HG02678 (cell line): ENCODE data around the gene ANTXR1.

Source experiments
- ATAC-seq: cut with Tn5 transposase; IDR thresholded peaks from one replicate; pipeline ENCODE4 v1.9.1; 2021; ENCODE audit warnings: mild to moderate bottlenecking, moderate library complexity; ENCODE audit not compliant: unreplicated experiment

The ANTXR1 gene

DNA sequence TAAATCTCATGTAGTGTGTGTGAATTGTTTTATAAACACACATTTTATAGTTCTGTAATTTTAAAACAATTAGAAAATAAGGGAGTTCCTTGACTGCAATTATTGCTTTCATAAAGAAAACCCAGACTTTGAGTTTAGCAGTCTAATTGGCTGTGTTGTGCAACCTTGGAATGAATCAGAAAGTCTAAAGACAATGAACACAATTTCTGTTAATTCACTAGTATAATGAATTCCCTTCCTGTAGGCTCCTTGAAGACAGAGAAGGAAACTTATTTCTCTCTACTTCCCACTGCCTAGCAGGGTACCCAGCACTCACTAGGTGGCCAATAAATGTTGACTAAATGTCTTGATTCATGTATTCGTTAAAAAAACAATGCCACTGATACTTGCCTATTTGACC is 79.9 kb downstream of the ANTXR1 start:
- no peak for ATAC-seq

DNA sequence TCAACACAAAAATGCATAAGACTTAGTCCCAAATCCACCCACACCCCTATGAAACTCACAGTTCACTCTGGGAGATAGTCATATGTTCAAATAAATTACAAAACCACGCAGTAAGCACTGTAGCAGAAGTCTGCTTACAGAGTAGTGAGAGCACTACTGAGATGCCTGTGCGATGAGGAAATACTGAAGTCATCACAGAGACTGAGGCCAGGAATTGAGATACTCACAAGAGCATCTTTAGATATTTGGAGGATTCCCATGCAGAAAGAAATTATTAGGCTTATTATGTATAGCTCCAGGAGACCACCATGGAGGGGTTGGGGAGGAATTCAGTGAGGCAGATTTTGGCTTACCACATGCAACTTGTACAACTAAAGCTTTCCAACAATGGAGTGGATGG is 82.3 kb downstream of the ANTXR1 start:
- ATAC-seq = no peak

DNA sequence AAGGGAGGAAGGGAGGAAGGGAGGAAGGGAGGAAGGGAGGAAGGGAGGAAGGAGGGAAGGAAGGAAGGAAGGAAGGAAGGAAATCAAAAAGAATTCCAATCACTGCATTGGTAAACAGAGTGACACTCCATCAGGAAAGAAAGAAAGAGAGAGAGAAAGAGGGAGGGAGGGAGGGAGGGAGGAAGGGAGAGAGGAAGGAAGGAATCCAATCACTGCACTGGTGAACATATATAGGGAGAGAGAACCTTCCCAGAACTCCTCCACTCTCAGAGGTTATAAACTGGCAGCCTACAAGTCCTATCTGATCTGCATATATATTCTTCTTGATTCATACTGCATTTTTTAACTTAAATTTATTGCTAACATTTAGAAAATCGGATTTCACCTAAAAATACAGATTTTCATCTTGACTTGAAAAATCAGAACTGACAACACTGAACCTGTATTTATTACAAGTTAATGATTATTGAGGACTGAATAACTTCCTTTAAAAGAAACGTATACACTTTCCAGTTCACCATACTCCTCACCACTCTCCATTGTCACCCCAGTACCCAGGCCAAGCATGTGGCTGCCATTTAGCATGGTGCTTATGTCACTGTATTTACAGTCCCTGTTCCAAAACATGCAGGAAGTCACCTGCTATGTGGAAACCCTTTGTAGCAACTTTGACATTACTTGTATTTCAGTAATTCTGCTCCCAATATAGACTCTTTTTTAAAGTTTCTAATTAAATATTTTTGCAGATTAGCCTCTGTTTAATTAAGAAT is 83.5 kb downstream of the ANTXR1 start:
- no peak for ATAC-seq

DNA sequence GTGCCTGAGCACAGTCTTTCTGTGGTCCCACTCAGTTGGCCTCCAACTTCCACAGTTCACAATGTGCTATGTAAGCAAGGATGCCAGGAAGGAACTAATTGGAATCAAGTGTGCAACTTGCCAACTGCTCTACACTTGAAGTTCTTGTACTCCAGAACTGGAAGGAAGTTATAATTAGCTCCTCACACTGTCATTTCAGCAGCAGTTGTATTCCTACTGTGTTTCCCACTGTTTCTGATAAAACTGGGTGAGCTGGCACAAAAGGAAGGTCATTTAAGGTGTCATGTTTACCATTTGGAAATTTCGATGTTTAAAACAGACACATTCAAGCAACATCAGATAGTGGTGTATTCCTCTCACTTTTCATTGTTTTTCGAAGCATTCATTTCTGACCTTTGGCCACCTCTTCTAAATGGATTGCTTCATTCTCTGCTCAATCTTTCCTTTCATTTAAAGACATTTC is 84.2 kb downstream of the ANTXR1 start:
- no peak for ATAC-seq

DNA sequence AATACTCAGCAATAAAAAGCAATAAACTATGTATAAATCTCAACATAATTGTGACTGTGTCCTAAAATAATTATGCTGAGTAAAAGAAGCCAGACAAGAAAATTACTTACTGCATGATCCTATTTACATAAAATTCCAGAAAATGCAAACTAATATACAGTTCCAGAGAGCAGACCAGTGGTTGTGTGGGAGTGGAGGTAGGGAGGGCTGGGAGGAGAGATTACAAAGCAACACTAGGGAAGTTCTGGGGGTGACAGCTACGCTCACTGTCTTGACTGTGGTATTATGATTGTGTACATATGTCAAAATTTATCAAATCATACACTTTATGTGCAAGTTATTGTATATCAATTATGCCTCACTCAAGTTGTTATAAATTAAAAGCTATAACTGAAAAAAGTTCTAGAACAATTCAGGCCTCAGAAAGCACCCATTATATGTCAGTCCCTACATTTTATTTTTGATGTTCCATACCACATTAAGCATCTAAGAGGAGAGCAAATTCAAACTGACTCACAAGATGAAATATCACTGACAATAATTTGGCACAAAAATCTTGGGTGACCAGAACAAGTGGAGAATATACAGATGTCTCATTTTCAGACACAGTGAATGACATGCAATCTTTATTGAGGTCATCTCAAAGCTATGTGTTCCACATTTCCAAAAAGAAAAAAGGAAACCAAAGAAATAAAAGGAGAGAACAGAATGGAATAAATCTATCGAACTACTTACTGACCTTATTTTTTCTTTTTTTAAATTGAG is 85.1 kb downstream of the ANTXR1 start:
- no peak for ATAC-seq

DNA sequence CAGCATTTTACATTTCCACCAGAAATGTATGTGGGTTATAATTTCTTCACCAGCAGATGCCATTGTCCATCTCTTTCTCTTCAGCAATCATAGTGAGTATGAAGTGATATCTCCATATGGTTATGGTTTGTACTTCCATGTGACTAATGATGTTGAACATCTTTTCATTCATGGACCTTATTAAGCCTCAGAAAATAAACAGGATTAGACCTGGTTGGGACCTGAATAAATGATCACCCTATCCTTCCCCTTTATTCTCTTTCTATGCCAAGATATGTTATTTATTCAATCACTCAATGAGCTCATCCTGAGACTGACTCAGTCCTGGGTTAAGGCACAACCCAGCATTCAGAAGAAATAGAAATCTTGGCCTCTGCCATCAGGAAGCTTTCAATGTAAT is 86.6 kb downstream of the ANTXR1 start:
- no peak for ATAC-seq

DNA sequence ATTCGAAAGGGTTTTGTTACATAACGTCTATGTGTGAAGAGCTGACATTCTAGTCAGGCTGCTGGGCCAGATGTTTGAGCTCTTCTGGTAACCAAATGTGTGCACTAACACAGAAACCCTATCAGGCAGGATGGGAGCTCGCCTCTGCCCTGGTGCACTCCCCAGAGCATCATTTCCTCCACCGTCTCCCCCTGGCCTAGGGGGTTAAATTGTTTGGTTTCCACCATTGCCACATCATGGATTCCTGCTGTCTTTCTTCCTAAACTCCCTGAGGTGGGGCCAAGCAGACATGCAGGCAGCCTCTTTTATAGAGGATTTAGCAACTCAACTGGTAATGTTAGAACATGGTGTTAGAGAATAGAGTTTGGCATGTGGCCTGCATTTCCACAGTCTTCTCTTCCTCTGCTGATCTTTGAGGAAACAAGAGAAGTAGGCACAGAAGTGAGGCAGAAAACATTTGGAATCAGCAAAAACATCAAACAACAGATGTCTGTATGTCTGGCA is 87.3 kb downstream of the ANTXR1 start:
- ATAC-seq = no peak

DNA sequence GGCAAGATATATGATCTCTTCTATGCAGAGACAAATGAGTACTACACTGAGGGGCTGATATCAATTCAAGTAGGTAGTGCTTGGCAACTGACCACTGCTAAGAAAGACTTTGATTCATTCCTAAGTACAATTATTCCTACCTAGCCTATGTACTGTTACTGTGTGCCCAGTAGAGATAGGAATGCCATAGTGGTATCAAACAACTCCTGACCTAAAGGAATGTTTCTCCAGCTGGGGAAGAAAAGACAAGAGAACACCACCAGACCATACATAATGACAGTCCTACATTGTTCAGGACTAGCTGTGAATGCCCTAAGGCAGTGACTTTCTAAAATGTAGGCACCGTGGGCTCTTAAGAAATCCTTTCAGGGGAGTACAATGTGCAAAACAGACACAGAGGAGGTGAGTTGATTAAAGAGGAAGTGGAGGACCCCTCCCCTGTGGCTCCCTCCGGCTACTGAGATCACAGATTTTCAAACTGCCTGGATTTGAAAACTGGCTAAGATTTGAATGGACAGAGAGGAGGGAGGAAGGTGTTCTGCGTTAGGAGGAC is 89.1 kb downstream of the ANTXR1 start:
- no peak for ATAC-seq

DNA sequence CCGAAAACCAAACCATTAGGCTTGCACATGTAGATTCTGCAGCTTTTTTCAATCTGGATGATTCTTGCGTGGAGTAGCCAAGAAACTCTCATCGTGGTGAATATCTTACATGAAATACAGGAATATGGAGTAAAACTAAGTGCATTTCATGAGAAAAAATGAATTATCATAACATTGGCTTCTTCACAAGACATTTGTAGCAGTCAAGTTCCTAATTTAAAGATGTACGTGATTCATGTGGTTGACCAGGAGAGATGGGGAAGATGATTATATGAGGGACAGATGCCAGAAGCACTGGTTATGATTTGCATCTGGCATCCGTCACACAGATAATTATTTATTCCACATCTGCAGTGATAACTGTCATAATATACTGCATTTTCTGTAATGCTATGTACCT is 90.4 kb downstream of the ANTXR1 start:
- no peak for ATAC-seq

DNA sequence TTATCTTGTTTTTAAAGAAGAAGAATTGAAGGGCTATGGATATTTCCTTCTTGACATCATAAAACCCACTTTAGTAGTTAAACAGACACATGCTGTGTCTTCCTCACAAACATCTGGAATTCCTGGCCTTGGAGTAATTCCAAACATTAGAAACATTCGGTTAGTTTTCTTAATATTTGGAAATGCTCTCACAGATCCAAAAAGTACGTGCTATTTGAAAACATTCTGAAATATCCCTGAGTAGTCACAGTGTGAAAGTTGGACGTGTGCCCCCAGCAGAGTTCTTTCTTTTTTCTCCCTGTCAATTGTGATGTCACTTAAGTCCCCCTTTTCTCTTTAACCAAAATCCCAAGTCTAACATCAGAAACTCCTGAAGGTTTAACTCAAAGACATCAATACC is 91.3 kb downstream of the ANTXR1 start:
- no peak for ATAC-seq

DNA sequence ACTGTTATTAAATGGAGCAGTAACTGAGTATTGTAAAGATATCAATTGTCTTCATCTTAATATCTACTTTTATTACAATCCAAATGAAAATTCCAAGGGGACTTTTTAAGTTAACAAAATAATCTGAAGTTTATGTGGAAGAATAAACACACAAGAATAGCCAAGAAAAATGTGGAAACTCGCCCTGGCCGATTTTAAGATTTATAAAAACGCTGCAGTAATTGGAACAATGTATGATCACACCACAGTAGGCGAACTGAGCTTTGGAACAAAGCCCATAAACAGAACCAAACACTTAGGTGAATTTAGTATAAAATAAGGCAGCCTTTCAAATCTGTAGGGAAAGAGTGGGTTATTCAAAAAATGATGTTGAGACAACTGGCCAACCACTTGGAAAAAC is 96.3 kb downstream of the ANTXR1 start:
- ATAC-seq = no peak

DNA sequence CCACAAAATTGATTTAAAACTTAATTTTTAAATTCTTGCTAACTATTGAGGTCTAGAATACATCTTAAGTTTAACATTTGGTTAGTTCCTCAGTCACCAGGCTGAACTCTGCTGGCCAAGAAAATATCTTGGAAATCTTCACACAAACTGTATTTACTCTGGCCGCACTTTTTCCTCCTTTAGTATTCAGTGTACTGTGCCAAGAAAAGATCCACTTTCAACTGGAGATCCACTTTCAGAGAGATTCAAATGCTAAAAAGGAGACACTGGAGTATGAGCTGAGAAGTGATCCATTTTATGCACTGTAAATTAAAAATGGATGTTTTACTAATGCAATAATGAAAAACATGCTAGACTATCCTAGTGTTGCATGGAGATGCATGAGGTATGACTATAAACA is 98.1 kb downstream of the ANTXR1 start:
- no peak for ATAC-seq

DNA sequence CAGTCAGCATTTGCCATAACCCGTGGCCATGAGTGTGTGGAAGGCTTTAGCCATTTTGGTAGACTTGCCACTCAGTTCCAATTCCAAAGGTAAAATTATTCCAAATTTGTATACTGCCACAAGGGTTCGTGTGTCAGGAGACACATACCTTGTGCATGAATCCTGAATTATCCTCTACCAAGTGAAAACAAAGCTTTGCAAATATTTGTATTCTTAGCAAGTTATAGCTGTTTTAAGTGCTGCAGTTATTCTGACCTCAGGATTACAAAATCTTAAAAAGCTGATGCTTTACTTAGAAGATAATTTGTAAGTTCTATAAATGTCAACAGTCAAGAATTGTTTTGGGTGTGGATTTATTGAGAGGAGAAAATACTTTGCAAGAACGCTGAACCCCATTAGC is 100.6 kb downstream of the ANTXR1 start:
- no peak for ATAC-seq

DNA sequence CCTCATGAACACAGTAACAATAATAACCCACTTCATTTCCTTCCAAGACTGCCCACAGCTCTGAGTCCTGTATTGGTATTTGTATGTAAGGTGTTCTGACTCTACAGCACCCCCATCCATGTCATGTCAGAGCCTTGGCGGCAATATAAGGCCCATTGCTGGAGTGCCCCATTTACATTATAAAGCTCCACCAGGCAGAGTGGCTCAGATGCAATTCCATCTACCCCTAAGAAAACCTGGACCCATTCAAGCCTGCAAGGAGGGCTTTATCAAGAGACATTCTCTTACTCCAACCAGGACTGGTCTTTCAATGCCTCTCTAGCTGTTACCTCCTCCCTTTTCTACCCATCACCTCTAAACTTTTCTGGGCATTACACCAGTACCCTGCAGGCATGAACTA is 101.6 kb downstream of the ANTXR1 start:
- no peak for ATAC-seq

DNA sequence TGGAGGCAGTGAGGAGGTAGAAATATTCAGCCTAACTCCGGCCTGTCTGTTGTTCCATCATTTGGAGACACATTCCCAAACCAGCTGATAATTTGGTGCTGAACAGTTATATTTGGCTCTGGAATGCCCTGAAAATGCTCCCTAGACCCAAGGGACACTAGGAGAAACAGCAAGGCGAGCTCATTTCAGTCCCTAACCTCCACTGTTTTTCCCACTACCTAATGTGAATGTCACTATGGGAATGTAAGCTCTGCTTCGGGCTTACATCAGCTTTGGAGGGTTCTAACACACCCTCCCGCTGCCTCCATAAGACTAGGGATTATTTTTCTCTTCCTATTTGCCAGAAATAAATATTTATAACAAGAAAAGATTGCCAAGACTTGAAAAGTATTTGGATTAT is 103.5 kb downstream of the ANTXR1 start:
- ATAC-seq = no peak

DNA sequence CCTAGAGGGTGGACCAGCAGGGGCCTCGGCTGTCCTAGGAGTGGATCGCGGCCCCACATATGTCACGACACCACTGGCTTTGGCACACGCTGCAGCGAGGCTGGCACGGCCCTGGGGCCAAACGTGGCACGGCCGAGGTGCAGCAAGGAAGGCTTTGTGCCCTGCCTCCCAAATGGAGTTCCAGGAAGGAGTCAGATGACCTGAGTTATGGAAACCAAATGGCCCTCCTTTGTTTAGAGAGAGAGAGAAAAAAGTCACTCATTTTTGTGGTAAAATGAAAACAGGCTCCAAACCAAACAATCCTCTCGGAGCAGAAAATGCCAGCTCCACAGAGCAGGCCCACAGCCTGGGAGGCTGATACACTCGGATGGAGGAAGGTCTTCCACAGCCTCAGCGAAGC is 105.6 kb downstream of the ANTXR1 start:
- ATAC-seq = no peak

DNA sequence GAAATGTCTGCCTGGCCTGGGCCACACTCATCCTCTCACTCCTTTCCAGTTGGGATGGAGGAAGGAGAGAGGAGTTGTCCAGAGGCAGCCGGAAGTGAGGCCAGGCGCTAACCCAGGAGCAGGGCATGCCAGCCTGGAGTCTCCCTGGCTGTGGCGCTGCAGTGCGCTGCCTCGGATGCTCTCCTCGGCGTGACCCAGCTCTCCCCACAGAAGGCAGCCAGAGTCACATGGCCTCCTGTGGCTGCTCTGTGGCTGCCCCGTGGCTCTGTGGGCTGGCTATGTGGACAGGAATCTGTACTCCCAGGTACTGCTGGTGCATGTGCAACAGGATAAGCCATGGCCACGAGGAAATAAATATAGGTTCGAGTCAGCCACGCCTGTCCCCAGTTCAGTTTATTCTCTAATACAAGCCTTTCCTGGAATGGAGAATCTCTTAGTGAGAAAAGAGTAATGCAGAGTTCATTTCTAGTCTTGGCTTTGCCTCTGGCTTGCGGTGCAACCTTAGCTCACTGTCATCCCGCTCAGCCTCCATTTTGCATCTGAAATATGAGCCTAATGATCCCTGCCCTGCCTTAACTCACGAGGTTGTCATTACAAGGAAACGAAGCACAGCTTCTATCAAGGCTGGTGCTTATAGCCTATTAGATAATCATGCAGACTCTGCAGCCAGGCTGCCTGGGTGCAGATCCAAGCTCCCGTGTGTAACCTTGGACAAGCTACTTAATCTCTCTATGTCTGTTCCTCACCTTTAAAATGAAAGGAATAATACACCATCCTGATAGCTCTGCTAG is 106.3 kb downstream of the ANTXR1 start:
- ATAC-seq = no peak

DNA sequence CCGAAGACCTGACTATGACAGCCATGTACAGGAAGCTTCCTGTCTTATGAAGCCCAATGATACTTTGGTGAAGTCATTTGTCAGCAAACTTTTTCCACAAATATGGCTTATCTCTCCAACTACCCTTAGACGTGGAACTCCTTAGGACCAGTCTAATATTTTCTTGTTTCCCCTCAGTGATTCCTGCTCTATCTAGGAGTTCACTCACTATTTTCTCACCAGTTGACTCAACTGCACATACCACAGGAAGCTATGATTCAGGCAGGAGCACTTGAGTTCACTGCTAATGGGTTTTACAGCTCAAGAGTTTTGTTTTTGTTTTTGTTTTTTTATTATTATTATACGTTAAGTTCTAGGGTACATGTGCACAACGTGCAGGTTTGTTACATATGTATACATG is 109.3 kb downstream of the ANTXR1 start:
- no peak for ATAC-seq

DNA sequence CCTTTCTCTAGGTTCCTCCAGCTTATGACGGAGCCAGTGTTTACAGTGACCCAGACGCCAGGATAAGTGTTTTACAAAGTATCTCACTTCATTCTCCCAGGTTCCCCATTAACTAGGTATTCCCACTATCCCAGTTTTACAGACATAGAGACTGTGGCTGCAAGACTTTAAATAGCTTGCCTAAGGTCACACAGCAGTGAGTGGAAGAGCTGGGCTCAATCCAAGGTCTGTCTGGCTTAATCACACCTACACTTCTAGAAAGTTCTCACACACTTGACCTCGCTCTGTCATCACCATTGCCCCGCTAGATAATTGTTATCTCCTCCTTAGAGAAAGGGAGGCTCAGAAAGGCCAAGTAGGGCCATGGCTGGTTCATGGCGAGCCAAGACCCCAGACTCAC is 110.2 kb downstream of the ANTXR1 start:
- no peak for ATAC-seq

DNA sequence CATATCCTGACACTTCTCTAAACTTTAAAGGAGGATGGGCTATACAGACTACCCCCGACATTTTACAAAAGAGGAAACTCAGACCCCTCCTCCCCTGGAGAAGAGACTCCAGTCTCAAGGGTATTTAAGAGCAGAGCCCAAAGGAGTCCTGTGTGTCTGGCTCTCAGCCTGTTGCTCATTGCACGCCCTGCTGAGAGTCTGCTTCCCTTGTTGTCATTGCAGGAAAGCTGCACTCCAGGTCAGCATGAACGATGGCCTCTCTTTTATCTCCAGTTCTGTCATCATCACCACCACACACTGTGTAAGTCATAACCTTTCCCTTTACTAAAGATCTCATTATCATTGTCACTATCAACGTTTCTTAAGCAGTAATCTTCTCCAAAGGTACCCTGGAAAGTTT is 111.4 kb downstream of the ANTXR1 start:
- ATAC-seq = no peak

DNA sequence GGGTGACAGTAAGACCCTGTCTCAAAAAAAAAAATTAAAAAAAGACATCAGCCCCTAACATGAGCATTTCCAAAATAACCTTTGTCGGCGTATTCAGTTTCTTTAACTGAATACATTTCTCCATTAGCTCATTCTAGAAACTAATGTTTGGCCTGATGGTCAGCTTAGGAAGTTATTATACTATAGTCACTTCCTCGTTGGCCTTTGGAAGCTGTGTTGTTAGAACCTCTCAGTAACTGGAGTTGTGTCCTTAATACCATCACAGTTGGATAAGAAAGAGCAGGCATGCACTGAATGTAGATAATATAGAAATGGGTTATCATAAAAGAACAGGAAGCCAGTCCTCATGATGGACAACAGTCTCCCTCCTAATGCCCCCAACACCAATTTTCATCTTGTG is 112.8 kb downstream of the ANTXR1 start:
- ATAC-seq = no peak
